H1 (cell line): ENCODE results near the gene TAT. TPM values are rescaled to one million over a fixed set of nuclear protein-coding genes. Genes with fewer than 3 reads are reported as not detected.

Source experiments
- CTCF ChIP-seq, 3 experiments: IDR thresholded peaks; 1 replicate in 2 of 3; 2 replicates in 1 of 3; pipeline versions ENCODE4 v1.5.1 to v1.6.1; 2011; ENCODE audit warnings: low read length in 3 of 3, mild to moderate bottlenecking in 3 of 3, inconsistent platforms in 2 of 3, low read depth in 1 of 3, moderate library complexity in 1 of 3; ENCODE audit not compliant: insufficient read depth in 1 of 3; ENCODE audit errors: control extremely low read depth in 1 of 3
- MAFK ChIP-seq: IDR thresholded peaks from 2 replicates; pipeline ENCODE4 v1.6.1; 2012; ENCODE audit warnings: low read depth, mild to moderate bottlenecking, improper control_type of control experiment, low read length
- NANOG ChIP-seq: IDR thresholded peaks from 2 replicates; pipeline ENCODE4 v1.6.1; 2011; ENCODE audit warnings: low read length, low read depth, mild to moderate bottlenecking, inconsistent platforms; ENCODE audit not compliant: insufficient read depth, poor library complexity, severe bottlenecking
- SP1 ChIP-seq: IDR thresholded peaks from 2 replicates; pipeline ENCODE4 v1.6.1; 2011; ENCODE audit warnings: low read depth, low read length
- SRF ChIP-seq: IDR thresholded peaks from 2 replicates; pipeline ENCODE4 v1.6.1; 2011; ENCODE audit warnings: mild to moderate bottlenecking, low read depth, low read length, moderate library complexity
- polyA plus RNA-seq, 7 experiments: library from polyadenylated mRNA; depleted of rRNA in 3 of 7; stranded (reverse) in 5 of 7; unstranded in 2 of 7; fragments of >200 nt in 5 of 7; fragments of 200-250 nt in 2 of 7; gene quantifications; 1 replicate in 5 of 7; 2 replicates in 1 of 7; 4 replicates in 1 of 7; pipeline versions ENCODE4 v1.2.1 to v1.2.3, GENCODE V29; 2011 to 2013; ENCODE audit warnings: missing spikeins in 2 of 7, mixed read lengths in 2 of 7
- total RNA-seq: library from RNA; stranded (reverse); fragmentation: NEBNext Ultra II Directional; extraction: Animal tissue kit (Norgen Biotek cat#: 25700); gene quantifications from 2 replicates; pipeline ENCODE4 v1.2.1, GENCODE V29; 2021
- TF ChIP-seq, protein P1 (sequence below): fragments of 300-600 bp; sonication (generic); IDR thresholded peaks from 2 replicates; pipeline ENCODE4 v1.7.1; 2012; ENCODE audit warnings: low read length, moderate library complexity, mild to moderate bottlenecking, inconsistent platforms; ENCODE audit not compliant: insufficient replicate concordance

Gene TAT
- total and polyA plus RNA-seq, 2 of the 8 experiments (the other 6 are each of a cell fraction or from before 2014, with no cell fraction given) = 0.03 TPM; not detected in 1

DNA sequence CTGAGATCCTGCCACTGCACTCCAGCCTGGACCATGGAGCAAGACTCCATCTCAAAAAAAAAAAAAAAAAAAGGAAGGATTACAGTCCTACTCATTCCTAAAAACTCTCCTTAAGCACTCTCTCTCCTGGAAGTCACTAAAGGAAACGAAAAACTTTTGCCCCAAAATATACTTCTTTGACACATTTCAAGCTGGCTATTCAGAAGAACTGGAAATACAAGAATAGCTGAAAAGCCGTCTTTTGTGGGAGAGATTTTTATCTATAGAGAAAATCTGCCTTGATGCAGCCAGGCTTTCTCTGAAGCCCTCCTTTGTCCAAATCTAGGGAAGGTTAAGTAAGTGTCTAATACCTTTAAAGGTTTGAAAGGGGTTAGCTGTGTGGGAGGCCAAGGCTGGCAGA, 32.2 kb upstream of the TAT start (continued):
- TF ChIP-seq, protein P1, sequence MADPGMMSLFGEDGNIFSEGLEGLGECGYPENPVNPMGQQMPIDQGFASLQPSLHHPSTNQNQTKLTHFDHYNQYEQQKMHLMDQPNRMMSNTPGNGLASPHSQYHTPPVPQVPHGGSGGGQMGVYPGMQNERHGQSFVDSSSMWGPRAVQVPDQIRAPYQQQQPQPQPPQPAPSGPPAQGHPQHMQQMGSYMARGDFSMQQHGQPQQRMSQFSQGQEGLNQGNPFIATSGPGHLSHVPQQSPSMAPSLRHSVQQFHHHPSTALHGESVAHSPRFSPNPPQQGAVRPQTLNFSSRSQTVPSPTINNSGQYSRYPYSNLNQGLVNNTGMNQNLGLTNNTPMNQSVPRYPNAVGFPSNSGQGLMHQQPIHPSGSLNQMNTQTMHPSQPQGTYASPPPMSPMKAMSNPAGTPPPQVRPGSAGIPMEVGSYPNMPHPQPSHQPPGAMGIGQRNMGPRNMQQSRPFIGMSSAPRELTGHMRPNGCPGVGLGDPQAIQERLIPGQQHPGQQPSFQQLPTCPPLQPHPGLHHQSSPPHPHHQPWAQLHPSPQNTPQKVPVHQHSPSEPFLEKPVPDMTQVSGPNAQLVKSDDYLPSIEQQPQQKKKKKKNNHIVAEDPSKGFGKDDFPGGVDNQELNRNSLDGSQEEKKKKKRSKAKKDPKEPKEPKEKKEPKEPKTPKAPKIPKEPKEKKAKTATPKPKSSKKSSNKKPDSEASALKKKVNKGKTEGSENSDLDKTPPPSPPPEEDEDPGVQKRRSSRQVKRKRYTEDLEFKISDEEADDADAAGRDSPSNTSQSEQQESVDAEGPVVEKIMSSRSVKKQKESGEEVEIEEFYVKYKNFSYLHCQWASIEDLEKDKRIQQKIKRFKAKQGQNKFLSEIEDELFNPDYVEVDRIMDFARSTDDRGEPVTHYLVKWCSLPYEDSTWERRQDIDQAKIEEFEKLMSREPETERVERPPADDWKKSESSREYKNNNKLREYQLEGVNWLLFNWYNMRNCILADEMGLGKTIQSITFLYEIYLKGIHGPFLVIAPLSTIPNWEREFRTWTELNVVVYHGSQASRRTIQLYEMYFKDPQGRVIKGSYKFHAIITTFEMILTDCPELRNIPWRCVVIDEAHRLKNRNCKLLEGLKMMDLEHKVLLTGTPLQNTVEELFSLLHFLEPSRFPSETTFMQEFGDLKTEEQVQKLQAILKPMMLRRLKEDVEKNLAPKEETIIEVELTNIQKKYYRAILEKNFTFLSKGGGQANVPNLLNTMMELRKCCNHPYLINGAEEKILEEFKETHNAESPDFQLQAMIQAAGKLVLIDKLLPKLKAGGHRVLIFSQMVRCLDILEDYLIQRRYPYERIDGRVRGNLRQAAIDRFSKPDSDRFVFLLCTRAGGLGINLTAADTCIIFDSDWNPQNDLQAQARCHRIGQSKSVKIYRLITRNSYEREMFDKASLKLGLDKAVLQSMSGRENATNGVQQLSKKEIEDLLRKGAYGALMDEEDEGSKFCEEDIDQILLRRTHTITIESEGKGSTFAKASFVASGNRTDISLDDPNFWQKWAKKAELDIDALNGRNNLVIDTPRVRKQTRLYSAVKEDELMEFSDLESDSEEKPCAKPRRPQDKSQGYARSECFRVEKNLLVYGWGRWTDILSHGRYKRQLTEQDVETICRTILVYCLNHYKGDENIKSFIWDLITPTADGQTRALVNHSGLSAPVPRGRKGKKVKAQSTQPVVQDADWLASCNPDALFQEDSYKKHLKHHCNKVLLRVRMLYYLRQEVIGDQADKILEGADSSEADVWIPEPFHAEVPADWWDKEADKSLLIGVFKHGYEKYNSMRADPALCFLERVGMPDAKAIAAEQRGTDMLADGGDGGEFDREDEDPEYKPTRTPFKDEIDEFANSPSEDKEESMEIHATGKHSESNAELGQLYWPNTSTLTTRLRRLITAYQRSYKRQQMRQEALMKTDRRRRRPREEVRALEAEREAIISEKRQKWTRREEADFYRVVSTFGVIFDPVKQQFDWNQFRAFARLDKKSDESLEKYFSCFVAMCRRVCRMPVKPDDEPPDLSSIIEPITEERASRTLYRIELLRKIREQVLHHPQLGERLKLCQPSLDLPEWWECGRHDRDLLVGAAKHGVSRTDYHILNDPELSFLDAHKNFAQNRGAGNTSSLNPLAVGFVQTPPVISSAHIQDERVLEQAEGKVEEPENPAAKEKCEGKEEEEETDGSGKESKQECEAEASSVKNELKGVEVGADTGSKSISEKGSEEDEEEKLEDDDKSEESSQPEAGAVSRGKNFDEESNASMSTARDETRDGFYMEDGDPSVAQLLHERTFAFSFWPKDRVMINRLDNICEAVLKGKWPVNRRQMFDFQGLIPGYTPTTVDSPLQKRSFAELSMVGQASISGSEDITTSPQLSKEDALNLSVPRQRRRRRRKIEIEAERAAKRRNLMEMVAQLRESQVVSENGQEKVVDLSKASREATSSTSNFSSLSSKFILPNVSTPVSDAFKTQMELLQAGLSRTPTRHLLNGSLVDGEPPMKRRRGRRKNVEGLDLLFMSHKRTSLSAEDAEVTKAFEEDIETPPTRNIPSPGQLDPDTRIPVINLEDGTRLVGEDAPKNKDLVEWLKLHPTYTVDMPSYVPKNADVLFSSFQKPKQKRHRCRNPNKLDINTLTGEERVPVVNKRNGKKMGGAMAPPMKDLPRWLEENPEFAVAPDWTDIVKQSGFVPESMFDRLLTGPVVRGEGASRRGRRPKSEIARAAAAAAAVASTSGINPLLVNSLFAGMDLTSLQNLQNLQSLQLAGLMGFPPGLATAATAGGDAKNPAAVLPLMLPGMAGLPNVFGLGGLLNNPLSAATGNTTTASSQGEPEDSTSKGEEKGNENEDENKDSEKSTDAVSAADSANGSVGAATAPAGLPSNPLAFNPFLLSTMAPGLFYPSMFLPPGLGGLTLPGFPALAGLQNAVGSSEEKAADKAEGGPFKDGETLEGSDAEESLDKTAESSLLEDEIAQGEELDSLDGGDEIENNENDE = no peak
- TF ChIP-seq SP1 = no peak
- TF ChIP-seq MAFK = no peak
- no peak for TF ChIP-seq NANOG
- TF ChIP-seq SRF = no peak
- TF ChIP-seq CTCF (IDR thresholded peaks at IDR 0.05; ENCODE audit: control extremely low read depth in 1 of 3, insufficient read depth in 1 of 3, low read depth in 1 of 3, low read length in 3 of 3) = no peak
